OCI-M2 (cell line): ENCODE data around the gene SCN9A.
"Not testable (repeated sequence)": the region's sequence is repeated elsewhere in the genome, so short reads cannot be mapped to it uniquely, and the experiment has no call there.

Source experiments
- DNase-seq: peaks from one replicate; lab custom pipeline; 2025; ENCODE audit not compliant: unreplicated experiment; lab: John Stamatoyannopoulos, UW

SCN9A gene

GRCh38 chr2:166375195-166375735 lies 479 bp downstream of the SCN9A start:
- no peak for DNase-seq

DNA sequence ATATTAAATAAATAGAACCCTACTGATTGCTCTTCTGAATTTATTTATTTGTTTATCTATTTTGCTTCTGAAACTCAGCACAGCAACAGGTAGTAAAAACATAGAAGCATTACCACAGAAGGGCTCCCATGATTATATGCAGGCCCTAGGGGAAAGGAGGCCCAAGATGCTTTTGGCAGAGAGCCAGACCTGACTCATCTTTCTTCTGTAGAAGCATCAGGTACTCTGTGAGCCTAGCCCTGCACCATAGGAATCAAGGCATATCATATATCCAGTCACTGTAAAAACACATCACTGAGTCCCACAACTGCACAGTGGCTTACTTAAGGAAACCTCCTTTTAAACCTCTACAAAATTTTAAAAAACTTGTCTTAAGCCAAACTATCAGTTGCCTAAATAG lies 1.8 kb downstream of the SCN9A start:
- no peak for DNase-seq

- DNase-seq, result no peak
Observed at GRCh38 chr2:166373539-166373938, 2.2 kb downstream of the SCN9A start.

- DNase-seq, result no peak
Observed at GRCh38 chr2:166373105-166373504, 2.6 kb downstream of the SCN9A start.

DNA sequence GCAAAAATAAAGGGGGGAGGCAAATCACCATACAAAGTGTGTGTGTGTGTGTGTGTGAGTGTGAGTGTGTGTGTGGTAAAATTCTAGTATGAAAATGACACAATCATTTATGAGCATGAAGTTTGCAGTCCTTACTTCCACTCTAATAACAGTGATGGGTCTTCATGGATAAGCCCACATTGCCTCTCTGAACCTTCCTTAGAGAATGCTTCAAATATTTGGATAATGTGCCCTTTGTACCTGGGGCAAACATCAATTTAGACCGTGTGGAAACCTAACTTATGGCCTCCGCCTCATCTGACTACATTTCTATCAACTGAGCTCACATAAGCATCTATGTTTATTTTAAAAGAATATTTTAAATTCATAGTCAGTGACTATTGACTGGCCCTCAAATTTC lies 3.7 kb downstream of the SCN9A start:
- no peak for DNase-seq

DNA sequence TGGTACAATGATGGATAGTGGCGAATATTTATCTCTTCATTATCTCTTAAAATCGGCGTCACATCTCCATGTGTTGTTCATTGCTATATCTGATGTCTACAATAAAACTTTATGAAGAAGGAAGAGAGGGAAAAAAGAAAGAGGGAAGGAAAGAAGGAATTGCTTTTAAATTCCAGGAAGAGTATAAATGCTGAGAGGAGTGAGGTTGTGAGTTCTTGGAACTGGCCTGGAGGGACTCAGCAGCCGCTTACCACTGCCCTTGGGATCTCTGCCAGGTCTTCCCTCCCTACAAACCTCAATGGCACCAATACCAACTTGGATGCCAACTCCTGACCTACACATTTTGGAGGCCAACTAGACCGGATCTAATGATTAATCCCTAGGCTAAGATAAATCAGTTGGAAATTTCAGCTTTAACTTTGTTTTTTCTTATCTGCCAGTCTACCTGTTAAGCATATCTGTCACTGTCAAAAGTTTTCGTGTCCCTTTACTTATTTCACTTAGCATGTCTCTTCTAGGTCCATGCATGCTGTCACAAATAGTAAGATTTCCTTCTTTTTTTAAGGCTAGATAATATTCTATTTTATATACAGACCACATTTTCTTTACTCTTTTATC lies 9.8 kb downstream of the SCN9A start:
- no peak for DNase-seq

DNA sequence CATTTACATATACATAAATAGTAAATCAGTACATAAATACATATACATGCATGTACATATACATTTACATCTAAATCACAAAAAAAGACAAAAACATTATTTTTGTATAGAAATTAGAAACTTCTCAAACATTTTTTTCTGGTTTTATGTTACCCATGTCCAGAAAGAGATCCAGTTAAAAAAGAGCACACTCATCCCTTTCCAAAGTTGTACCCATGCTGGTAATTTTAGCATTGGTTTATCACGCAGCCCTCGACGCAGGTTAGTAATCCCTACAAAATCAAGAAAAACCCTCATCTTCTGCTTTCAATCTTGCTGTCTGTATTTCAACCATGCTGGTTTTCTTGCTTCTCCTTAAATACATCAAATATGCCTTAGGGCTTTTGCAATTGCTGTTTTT lies 10.5 kb downstream of the SCN9A start:
- DNase-seq, result no peak

GRCh38 chr2:166364476-166365161 lies 11.1 kb downstream of the SCN9A start:
- DNase-seq, result no peak

GRCh38 chr2:166361351-166362153 lies 14.2 kb downstream of the SCN9A start:
- DNase-seq, result no peak

GRCh38 chr2:166360906-166361305 lies 14.8 kb downstream of the SCN9A start:
- DNase-seq, result no peak

DNA sequence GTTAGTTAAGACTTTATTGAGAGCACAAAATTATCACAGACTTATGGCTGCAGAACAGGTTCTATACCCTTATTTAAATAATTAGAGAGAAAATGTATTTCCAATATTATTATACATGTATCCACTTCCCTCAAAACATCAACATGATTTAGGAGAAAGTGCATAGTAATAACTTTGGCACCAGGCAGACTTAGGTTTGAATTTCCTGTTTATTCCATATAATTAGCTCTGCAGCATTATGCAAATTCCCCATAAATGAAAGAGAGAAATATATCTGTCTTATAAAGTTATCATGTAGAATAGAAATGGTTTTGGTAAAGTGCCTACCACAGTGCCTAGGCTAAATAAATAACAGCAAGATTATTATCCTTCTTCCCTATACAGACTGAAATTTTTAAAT lies 15.3 kb downstream of the SCN9A start:
- DNase-seq, result no peak

DNA sequence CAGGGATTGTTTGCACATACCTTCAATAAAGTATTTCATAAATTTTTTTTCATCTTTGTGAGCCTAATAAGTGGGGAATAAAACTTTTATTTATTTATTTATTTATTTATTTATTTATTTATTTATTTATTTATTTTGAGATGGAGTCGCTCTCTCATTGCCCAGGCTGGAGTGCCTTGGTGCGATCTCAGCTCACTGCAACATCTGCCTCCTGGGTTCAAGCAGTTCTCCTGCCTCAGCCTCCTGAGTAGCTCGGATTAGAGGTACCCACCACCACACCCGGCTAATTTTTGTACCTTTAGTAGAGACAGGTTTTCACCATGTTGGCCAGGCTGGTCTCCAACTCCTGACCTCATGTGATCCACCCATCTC lies 17.8 kb downstream of the SCN9A start:
- not testable (repeated sequence) for DNase-seq

GRCh38 chr2:166357068-166357949 lies 18.4 kb downstream of the SCN9A start:
- no peak for DNase-seq

DNA sequence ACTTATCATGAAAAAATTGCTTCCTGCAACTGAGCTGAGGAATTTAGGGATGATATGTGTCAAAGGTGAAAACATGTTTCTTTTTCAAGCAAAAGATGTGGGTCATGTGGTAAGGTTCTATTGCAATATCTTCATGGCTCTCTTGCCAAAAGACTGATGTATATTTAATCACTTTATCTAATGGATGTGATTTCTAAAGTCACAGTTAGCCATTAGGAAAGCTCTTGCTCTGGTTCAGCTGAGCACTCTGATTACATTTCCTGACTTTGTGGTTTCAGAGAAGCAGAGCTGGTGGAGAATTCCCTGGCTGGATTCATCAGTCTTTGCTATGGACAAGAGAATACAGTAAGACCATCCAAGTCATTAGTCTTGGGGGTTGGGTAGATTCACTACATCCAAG lies 24.4 kb downstream of the SCN9A start:
- DNase-seq, result no peak

GRCh38 chr2:166350525-166350924 lies 25.2 kb downstream of the SCN9A start:
- no peak for DNase-seq

DNA sequence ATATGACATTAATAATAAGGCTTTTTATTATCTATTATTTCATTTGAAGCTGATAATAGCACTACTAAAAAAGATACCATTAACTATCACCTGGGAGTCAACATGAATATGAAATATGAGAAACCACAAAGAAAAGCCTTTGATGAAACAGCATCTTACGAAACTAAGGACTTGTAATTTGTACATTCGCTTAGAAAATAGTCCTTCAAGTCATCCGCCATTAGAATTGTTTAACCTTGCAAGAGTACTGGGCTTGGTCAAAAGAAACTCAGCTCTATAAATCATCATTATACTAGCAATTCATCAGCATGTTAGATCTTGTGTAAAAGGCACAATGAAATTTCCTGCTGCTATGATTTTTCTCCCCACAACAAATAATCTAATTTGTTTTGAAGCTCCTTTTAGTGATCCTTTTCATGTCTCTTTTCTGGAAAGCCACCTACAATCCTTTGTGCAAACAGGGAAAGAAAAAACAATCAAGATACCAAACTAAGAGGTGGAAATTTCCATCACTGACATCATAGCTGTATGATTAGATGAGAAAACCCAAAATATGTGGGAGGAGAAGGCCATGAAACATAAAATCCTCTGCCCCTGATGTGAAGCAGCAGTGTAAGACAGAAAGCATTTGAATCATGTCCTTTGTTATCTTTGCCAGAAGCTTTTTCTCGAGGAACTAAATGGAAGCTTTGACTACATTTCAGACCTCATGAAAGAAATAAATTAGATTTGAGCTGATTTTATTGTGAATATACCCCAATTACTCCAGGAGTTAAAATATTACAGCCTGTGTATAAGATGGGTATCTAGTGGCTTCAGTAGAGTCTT lies 31.2 kb downstream of the SCN9A start:
- no peak for DNase-seq

DNA sequence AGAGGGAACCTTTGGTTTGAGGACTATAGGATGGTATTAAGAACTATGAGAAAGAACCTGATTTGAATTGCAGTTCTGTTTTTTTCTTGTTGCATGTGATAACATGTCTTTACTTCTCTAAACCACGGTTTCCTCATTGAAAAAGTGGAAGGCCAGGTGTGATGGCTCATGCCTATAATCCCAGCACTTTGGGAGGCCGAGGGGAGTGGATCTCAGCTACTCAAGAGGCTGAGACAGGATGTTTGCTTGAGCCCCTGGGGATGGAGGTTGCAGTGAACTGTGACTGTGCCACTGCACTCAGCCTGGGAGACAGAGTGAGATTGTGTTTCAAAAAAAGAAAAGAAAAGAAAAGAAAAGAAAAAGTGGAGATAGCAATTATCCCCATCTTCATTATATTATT lies 32.3 kb downstream of the SCN9A start:
- no peak for DNase-seq

- DNase-seq, result no peak
Observed at GRCh38 chr2:166341426-166341825, 34.3 kb downstream of the SCN9A start.

DNA sequence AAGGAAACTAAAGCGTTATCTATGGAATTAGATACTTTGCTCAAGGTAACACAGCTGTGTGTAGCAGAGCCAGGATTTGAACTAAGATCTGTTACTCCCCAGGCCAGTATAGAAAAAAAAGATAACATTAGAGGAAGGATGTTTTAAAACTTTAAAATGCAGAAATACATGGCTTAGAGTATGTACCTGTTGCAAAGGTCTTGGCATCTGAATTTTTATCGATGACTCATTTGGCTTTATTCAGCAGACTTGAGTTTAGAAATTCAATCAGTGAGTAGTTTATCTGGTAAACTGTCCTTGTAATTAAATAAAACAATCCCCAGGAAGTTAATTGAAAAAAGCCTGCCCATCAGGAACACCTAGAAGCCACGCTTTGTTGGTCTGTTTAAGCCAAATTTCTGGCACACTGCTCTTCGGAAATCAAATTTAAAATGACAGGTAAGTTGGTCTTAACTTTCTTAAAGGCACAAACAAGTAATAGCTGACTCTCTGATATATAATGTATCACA lies 36.9 kb downstream of the SCN9A start:
- no peak for DNase-seq

DNA sequence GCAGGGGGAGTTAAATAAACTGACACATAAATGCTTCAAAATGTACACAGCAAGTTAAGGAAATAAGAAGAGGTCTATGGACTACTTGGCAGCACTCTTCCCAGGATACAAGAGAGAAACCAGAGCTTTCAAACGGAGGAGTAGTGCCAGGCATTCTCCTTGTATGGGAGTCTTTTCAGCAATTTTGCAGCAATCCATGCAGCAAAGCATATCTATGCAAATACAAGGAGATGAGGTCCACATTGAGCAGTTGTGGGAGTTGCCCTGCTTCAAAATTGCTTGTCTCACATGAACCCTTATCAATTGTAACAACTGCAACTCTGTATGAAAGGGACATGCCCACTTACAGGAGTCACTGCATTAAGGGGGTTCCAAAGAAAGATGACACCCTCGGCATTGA lies 37.8 kb downstream of the SCN9A start:
- DNase-seq, result no peak
